Left renal pelvis (tissue), 4 donors: Measurements from ENCODE around the gene FADS1. TPM values are rescaled to one million over a fixed set of nuclear protein-coding genes. Genes with fewer than 3 reads are reported as not detected.

Experiments used
- DNase-seq, 4 donors: peaks; one replicate each; pipeline ENCODE4 v3.0.0-alpha.2; 2013; ENCODE audit warnings: low read depth in 4 of 4, low spot score in 3 of 4
- polyA plus RNA-seq, 4 donors: library from polyadenylated mRNA; unstranded; fragments of 120-200 nt; gene quantifications; one replicate each; pipeline ENCODE4 v1.2.1, GENCODE V29; 2013; ENCODE audit not compliant: insufficient read length in 4 of 4

FADS1 gene
- polyA plus RNA-seq, 4 donors: 33.2 to 46.7 (median 41.1) TPM

- DNase-seq: no peak
These were observed 52.1 kb downstream of the FADS1 start for GRCh38 chr11:61764606-61765260.

- no peak for DNase-seq
These were observed 52.7 kb downstream of the FADS1 start for GRCh38 chr11:61763930-61764605.

- no peak for DNase-seq
These were observed 54.0 kb downstream of the FADS1 start for GRCh38 chr11:61762798-61763197.

GRCh38 chr11:61762223-61762615 is 54.6 kb downstream of the FADS1 start:
- no peak for DNase-seq

- DNase-seq: no peak
These were observed 55.2 kb downstream of the FADS1 start for GRCh38 chr11:61761440-61762222.

GRCh38 chr11:61760946-61761345 is 55.9 kb downstream of the FADS1 start:
- DNase-seq: no peak

GRCh38 chr11:61757213-61757862 is 59.5 kb downstream of the FADS1 start:
- no peak for DNase-seq

- DNase-seq: no peak
These were observed 60.2 kb downstream of the FADS1 start for GRCh38 chr11:61756452-61757212.

GRCh38 chr11:61756147-61756451 is 60.7 kb downstream of the FADS1 start:
- DNase-seq: no peak

- DNase-seq: no peak
These were observed 62.0 kb downstream of the FADS1 start for GRCh38 chr11:61754534-61755482.

- DNase-seq: no peak
These were observed 63.1 kb downstream of the FADS1 start for GRCh38 chr11:61753672-61754071.

- DNase-seq: no peak
These were observed 63.8 kb downstream of the FADS1 start for GRCh38 chr11:61752925-61753521.

GRCh38 chr11:61752117-61752924 is 64.5 kb downstream of the FADS1 start, which contains the start of gene MYRF:
TSS of gene MYRF (plus strand) at chr11:61752636. CDS start at chr11:61752745, 109 bp downstream.
- DNase-seq: no peak

- no peak for DNase-seq
These were observed 65.4 kb downstream of the FADS1 start for GRCh38 chr11:61751384-61751783.

GRCh38 chr11:61750631-61751273 is 66.1 kb downstream of the FADS1 start:
- DNase-seq: no peak
